ENCODE results near the gene TMEM229B. TPM values are rescaled to one million over a fixed set of nuclear protein-coding genes. Genes with fewer than 3 reads are reported as not detected.

TMEM229B gene
- total RNA-seq, 1 donor from 2014 or later: 2.2 TPM

DNA sequence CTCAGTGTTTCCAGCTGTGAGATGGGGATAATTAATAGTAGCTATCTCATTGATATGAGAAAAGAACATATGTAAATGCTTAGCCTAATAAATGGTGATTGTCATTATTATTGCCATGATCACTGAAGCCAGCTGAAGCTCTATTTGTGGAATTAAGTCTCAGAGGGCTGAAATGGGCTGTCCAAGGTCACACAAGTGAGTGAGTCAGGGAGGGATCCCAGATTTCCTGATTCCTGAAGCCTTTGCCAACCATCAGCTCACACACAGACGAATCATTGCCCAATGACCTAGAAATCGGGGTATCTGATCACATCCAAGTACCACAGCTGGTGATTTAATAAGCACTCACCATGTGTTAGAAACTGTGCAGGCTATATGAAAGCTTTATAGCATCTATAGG is 21.6 kb upstream of the TMEM229B start:
- DNase-seq (ENCODE audit: low read depth): no peak
- TF ChIP-seq, protein P1, sequence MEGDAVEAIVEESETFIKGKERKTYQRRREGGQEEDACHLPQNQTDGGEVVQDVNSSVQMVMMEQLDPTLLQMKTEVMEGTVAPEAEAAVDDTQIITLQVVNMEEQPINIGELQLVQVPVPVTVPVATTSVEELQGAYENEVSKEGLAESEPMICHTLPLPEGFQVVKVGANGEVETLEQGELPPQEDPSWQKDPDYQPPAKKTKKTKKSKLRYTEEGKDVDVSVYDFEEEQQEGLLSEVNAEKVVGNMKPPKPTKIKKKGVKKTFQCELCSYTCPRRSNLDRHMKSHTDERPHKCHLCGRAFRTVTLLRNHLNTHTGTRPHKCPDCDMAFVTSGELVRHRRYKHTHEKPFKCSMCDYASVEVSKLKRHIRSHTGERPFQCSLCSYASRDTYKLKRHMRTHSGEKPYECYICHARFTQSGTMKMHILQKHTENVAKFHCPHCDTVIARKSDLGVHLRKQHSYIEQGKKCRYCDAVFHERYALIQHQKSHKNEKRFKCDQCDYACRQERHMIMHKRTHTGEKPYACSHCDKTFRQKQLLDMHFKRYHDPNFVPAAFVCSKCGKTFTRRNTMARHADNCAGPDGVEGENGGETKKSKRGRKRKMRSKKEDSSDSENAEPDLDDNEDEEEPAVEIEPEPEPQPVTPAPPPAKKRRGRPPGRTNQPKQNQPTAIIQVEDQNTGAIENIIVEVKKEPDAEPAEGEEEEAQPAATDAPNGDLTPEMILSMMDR (conservative IDR thresholded peaks at IDR 0.05; ENCODE audit: low read depth, low read length): no peak
- no peak overlapping the region for H3K4me3 ChIP-seq (ENCODE audit: low read depth, low read length)

DNA sequence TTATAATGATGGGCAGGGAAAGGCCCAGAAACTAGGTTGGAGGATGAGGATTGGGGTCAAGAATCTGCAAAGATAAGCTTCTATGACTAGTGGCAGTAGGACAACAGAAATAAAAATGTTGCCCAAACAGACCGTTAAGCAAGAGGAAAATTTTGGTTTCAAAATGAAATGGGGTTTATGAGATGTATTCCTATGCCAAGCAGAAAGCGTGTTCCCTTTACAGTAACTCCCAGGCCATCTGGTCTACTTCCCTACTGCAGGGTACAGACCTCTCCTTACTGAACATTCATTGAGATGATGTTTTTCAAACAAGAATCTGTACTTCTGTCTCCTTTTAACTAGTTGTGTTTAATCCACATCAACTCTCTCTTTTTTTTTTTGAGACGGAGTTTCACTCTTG is 20.4 kb upstream of the TMEM229B start:
- TF ChIP-seq, protein P1 (conservative IDR thresholded peaks at IDR 0.05; ENCODE audit: low read depth, low read length): no peak
- DNase-seq (ENCODE audit: low read depth): no peak
- no peak overlapping the region for H3K4me3 ChIP-seq (ENCODE audit: low read depth, low read length)

DNA sequence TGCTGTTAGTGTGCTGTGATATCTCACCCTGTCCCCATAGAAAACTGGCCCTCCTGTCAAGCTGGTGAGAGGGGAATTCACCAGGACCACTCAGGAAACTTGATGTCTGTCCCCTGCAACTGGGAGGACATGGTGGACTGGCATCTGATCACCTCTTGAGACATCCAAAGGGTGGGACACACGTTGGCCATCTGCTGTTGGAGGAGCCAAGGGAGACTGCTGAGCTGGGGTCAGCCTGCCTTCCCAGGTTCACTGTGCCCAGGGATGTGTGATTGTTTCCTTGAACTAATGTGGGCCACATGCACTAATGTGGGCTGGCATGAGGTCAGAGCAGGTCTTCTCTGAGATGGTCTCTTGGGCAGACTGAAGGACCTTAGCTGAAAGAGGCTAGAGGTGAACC is 16.7 kb upstream of the TMEM229B start:
- TF ChIP-seq, protein P1 (conservative IDR thresholded peaks at IDR 0.05; ENCODE audit: low read depth, low read length): no peak
- DNase-seq (ENCODE audit: low read depth): no peak
- H3K4me3 ChIP-seq (ENCODE audit: low read depth, low read length): no peak overlapping the region

DNA sequence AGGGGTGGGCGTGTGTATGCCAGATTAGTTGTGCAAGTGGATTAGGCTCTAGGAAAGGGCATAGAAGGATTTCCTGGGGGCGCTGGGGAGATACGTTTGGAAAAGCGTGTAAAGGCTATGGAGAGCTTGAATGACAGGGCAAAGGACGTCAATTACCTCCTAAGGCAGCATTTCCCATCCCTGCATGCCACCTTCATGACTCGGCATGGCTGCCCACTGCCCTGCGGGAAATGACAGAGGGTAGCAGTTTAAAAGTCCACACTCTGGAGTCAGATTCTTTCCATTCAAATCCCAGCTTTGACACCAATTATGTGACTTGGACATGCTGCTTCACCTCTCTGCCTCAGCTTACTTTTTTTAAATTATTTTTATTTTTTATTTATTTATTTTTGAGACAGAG is 14.8 kb upstream of the TMEM229B start:
- no peak for DNase-seq (ENCODE audit: low read depth)

DNA sequence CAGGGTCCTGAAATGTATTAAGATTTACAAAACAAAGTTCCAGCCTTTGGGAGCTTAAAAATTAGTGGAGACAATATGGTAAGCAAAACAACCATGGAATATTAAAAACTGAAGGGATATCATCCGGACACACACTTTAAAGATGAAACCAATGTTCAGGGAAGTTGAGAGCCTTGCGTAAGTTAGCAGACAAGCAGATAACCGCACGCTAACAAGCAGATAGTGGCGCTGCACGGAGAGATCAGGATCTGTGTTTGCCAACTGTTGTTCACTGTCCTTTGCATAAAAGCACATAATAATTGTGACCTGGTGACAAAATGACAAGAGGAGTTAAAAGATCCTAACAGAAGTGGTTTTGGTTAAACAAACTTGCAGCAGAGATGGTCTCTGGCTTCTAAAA is 14.3 kb upstream of the TMEM229B start:
- DNase-seq (ENCODE audit: low read depth): no peak
- TF ChIP-seq, protein P1 (conservative IDR thresholded peaks at IDR 0.05; ENCODE audit: low read depth, low read length): no peak

More for the DNA sequence above, 14.8 kb upstream of the TMEM229B start:
- TF ChIP-seq, protein P1 (conservative IDR thresholded peaks at IDR 0.05; ENCODE audit: low read depth, low read length): no peak
- H3K4me3 ChIP-seq (ENCODE audit: low read depth, low read length): no peak overlapping the region

DNA sequence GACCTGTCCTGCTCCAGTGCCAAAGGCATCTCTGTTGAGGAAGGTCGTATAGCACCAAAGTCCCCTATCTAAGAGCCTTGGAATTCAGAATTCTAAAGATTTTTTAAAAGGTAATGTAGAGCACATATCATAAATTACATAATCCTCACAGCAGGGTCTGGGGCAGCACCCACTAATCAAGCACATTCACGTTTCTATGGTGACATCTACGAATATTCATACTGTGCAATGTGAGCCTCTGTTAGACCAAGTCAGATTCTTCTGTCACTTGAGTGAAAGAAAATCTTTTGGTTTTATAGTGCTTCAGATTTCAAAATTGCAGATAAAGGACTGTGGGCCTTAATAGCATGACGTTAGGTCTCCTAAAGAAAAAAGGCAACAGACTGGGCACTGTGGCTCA is 13.1 kb upstream of the TMEM229B start:
- no peak for DNase-seq (ENCODE audit: low read depth)

More for the DNA sequence above, 14.3 kb upstream of the TMEM229B start:
- no peak overlapping the region for H3K4me3 ChIP-seq (ENCODE audit: low read depth, low read length)

DNA sequence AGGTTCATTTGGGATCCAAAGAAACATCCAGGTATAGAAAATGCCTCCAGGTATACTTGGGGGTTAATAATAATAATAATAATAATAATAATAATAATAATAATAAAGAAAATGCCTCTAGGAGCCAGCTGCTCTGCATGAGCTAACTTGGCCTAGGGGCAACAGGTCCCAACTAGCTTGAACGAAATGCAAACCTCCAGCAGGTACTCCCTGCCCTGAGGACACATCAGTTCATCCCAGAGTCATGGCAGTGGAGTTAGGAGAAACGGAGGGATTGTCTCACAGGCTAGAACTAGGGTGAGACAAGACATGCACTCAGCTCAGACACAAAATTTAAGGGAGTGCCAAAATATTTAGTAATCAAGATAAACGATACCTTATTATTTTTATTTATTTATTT is 12.5 kb upstream of the TMEM229B start:
- TF ChIP-seq, protein P1 (conservative IDR thresholded peaks at IDR 0.05; ENCODE audit: low read depth, low read length): no peak
- no peak overlapping the region for H3K4me3 ChIP-seq (ENCODE audit: low read depth, low read length)
- DNase-seq (ENCODE audit: low read depth): no peak

More for the DNA sequence above, 13.1 kb upstream of the TMEM229B start:
- TF ChIP-seq, protein P1 (conservative IDR thresholded peaks at IDR 0.05; ENCODE audit: low read depth, low read length): no peak
- no peak overlapping the region for H3K4me3 ChIP-seq (ENCODE audit: low read depth, low read length)
